ENCODE data around the gene TUSC2. TPM values are rescaled to one million over a fixed set of nuclear protein-coding genes. Genes with fewer than 3 reads are reported as not detected.
A peak's percentile ranks its signal among the peaks of the same experiment; 100 is the strongest.

TUSC2 gene
- total and polyA plus RNA-seq, 5 donors: 28.9 to 34.9 (median 31.1) TPM

- WGBS: 81% methylated on average over 12 of the region's 12 CpGs
- H3K4me3 ChIP-seq (ENCODE audit: low read length): no peak overlapping the region
- intact Hi-C loops (cut with DNase I): loop anchor here in 1 of 4 donors (5.0 kb wide), 1 partner anchor 189 kb away; no protein-coding TSS in a partner anchor
- no peak for DNase-seq
- H3K9me3 ChIP-seq (ENCODE audit: control insufficient read depth, low read length): no peaks in the 10 kb centered on the region
- H3K4me1 ChIP-seq (ENCODE audit: control insufficient read depth, insufficient read depth, low read length): peaks cover 31% of the 10 kb centered on the region
- H3K27me3 ChIP-seq (ENCODE audit: control insufficient read depth, insufficient read depth): no peaks in the 10 kb centered on the region
- no peak overlapping the region for H3K27ac ChIP-seq (ENCODE audit: low read length)
- ATAC-seq: no peak
Measured at GRCh38 chr3:50353245-50354004, 25.4 kb upstream of the TUSC2 start.

GRCh38 chr3:50352781-50353180 is 24.8 kb upstream of the TUSC2 start:
- Histone ChIP-seq H3K4me1 (ENCODE audit: control insufficient read depth, insufficient read depth, low read length) (peaks cover 25% of the 10 kb centered on the region), H3K9me3 (ENCODE audit: control insufficient read depth, low read length) (no peaks in the 10 kb centered on the region), H3K27ac (ENCODE audit: low read length) (no peak overlapping the region), H3K27me3 (ENCODE audit: control insufficient read depth, insufficient read depth) (no peaks in the 10 kb centered on the region), H3K4me3 (ENCODE audit: low read length) (no peak overlapping the region)
- ATAC-seq (no peak), DNase-seq (no peak)
- 36% methylated on average over 2 of the region's 2 CpGs for WGBS
- intact Hi-C loops (cut with DNase I): loop anchor here in 1 of 4 donors (5.0 kb wide), 1 partner anchor 190 kb away; no protein-coding TSS in a partner anchor

- Histone ChIP-seq H3K4me1 (ENCODE audit: control insufficient read depth, insufficient read depth, low read length) (peaks cover 18% of the 10 kb centered on the region), H3K27ac (ENCODE audit: low read length) (peak overlapping the region; percentile 8), H3K27me3 (ENCODE audit: control insufficient read depth, insufficient read depth) (no peaks in the 10 kb centered on the region), H3K9me3 (ENCODE audit: control insufficient read depth, low read length) (no peaks in the 10 kb centered on the region), H3K4me3 (ENCODE audit: low read length) (peak overlapping the region; percentile 65)
- WGBS: 54% methylated on average over 11 of the region's 11 CpGs
- intact Hi-C loops (cut with DNase I): loop anchor here in 1 of 4 donors (5.0 kb wide), 1 partner anchor 191 kb away; no protein-coding TSS in a partner anchor
- DNase-seq (no peak), ATAC-seq (no peak)
Measured at GRCh38 chr3:50351323-50351697, 23.3 kb upstream of the TUSC2 start.

- ATAC-seq (peak; percentile 94), DNase-seq (peak; percentile 98 to 99 (median 99))
- Histone ChIP-seq H3K27me3 (ENCODE audit: control insufficient read depth, insufficient read depth) (no peaks in the 10 kb centered on the region), H3K4me3 (ENCODE audit: low read length) (peak within 1 kb of the TSS; percentile 65), H3K27ac (ENCODE audit: low read length) (peak within 1 kb of the TSS; percentile 94), H3K4me1 (ENCODE audit: control insufficient read depth, insufficient read depth, low read length) (peaks cover 12% of the 10 kb centered on the region), H3K9me3 (ENCODE audit: control insufficient read depth, low read length) (no peaks in the 10 kb centered on the region)
- under 1% methylated on average over 64 of the region's 64 CpGs for WGBS
- intact Hi-C loops (cut with DNase I): loop anchor here in 1 of 4 donors (5.0 kb wide), 1 partner anchor 192 kb away; no protein-coding TSS in a partner anchor
Measured at GRCh38 chr3:50350527-50351322, 22.7 kb upstream of the TUSC2 start, which contains the start of the genes CYB561D2 and NPRL2. CYB561D2 (plus strand) TSS chr3:50350862; CDS start chr3:50351434, 572 bp downstream. NPRL2 (minus strand) TSS chr3:50350775; CDS start chr3:50350652, 123 bp downstream.

GRCh38 chr3:50350213-50350526 is 22.1 kb upstream of the TUSC2 start:
- ATAC-seq (no peak), DNase-seq (no peak)
- H3K27ac ChIP-seq (ENCODE audit: low read length): peak overlapping the region; percentile 94
- peak overlapping the region; percentile 65 for H3K4me3 ChIP-seq (ENCODE audit: low read length)
- WGBS: 6% methylated on average over 7 of the region's 7 CpGs
- H3K27me3 ChIP-seq (ENCODE audit: control insufficient read depth, insufficient read depth): no peaks in the 10 kb centered on the region
- intact Hi-C loops (cut with DNase I): loop anchor here in 1 of 4 donors (5.0 kb wide), 1 partner anchor 192 kb away; no protein-coding TSS in a partner anchor
- no peaks in the 10 kb centered on the region for H3K9me3 ChIP-seq (ENCODE audit: control insufficient read depth, low read length)
- H3K4me1 ChIP-seq (ENCODE audit: control insufficient read depth, insufficient read depth, low read length): peaks cover 7% of the 10 kb centered on the region

GRCh38 chr3:50347187-50347813 is 19.3 kb upstream of the TUSC2 start:
- 27% methylated on average over 14 of the region's 14 CpGs for WGBS
- H3K4me3 ChIP-seq (ENCODE audit: low read length): no peak overlapping the region
- H3K27ac ChIP-seq (ENCODE audit: low read length): no peak overlapping the region
- DNase-seq: peak; percentile 76 to 86 (median 84)
- H3K9me3 ChIP-seq (ENCODE audit: control insufficient read depth, low read length): no peaks in the 10 kb centered on the region
- H3K27me3 ChIP-seq (ENCODE audit: control insufficient read depth, insufficient read depth): no peaks in the 10 kb centered on the region
- no peak for ATAC-seq
- intact Hi-C loops (cut with DNase I): loop anchor here in 2 of 4 donors (2.0 to 5.0 kb wide), 2 partner anchors 195 to 202 kb away; no protein-coding TSS in a partner anchor
- H3K4me1 ChIP-seq (ENCODE audit: control insufficient read depth, insufficient read depth, low read length): peaks cover 7% of the 10 kb centered on the region

- WGBS: 9% methylated on average over 45 of the region's 45 CpGs
- Histone ChIP-seq H3K9me3 (ENCODE audit: control insufficient read depth, low read length) (no peaks in the 10 kb centered on the region), H3K4me3 (ENCODE audit: low read length) (peak within 1 kb of the TSS; percentile 18), H3K27ac (ENCODE audit: low read length) (no peak within 1 kb of the TSS), H3K27me3 (ENCODE audit: control insufficient read depth, insufficient read depth) (no peaks in the 10 kb centered on the region), H3K4me1 (ENCODE audit: control insufficient read depth, insufficient read depth, low read length) (peaks cover 4% of the 10 kb centered on the region)
- intact Hi-C loops (cut with DNase I): loop anchor here in 2 of 4 donors (2.0 to 5.0 kb wide), 2 partner anchors 197 to 203 kb away; no protein-coding TSS in a partner anchor
- peak; percentile 85 to 94 (median 92) for DNase-seq
- ATAC-seq: peak; percentile 41 to 43
Measured at GRCh38 chr3:50345586-50346234, 17.7 kb upstream of the TUSC2 start, which contains the start of gene ZMYND10. ZMYND10 (minus strand) TSS chr3:50345732; CDS start chr3:50345579, 153 bp downstream.

GRCh38 chr3:50345008-50345407 is 17.0 kb upstream of the TUSC2 start:
- ATAC-seq (no peak), DNase-seq (peak in 1 of 3 donors; percentile 50)
- Histone ChIP-seq H3K4me3 (ENCODE audit: low read length) (peak overlapping the region; percentile 18), H3K27me3 (ENCODE audit: control insufficient read depth, insufficient read depth) (no peaks in the 10 kb centered on the region), H3K4me1 (ENCODE audit: control insufficient read depth, insufficient read depth, low read length) (peaks cover 4% of the 10 kb centered on the region), H3K27ac (ENCODE audit: low read length) (no peak overlapping the region), H3K9me3 (ENCODE audit: control insufficient read depth, low read length) (no peaks in the 10 kb centered on the region)
- WGBS: 66% methylated on average over 8 of the region's 8 CpGs
- intact Hi-C loops (cut with DNase I): loop anchor here in 1 of 4 donors (5.0 kb wide), 1 partner anchor 197 kb away; no protein-coding TSS in a partner anchor

GRCh38 chr3:50342813-50343633 is 15.0 kb upstream of the TUSC2 start:
- intact Hi-C loops (cut with DNase I): no loop called here
- no peaks in the 10 kb centered on the region for H3K9me3 ChIP-seq (ENCODE audit: control insufficient read depth, low read length)
- no peaks in the 10 kb centered on the region for H3K4me1 ChIP-seq (ENCODE audit: control insufficient read depth, insufficient read depth, low read length)
- DNase-seq (peak in 2 of 3 donors; percentile 40 to 54), ATAC-seq (no peak)
- no peak overlapping the region for H3K27ac ChIP-seq (ENCODE audit: low read length)
- H3K4me3 ChIP-seq (ENCODE audit: low read length): no peak overlapping the region
- no peaks in the 10 kb centered on the region for H3K27me3 ChIP-seq (ENCODE audit: control insufficient read depth, insufficient read depth)
- WGBS: 84% methylated on average over 13 of the region's 13 CpGs

All from right cardiac atrium (tissue), 5 donors.